GM12865 (cell line): Measurements from ENCODE around the gene APH1B.
"Not testable (repeated sequence)": the region's sequence is repeated elsewhere in the genome, so short reads cannot be mapped to it uniquely, and the experiment has no call there.

Experiments used
- DNase-seq: peaks from one replicate; pipeline ENCODE4 v3.0.0; 2010; ENCODE audit warnings: low read depth
- H3K4me3 ChIP-seq: 2 replicates; pipeline ENCODE4 v1.5.1; 2011; ENCODE audit warnings: mild to moderate bottlenecking, low read depth, low read length, control low read depth
- CTCF ChIP-seq: IDR thresholded peaks from 2 replicates; pipeline ENCODE4 v1.5.1; 2011; ENCODE audit warnings: low read length, control low read depth, low read depth, inconsistent platforms; ENCODE audit not compliant: insufficient read depth; ENCODE audit errors: missing control alignments

The APH1B gene

GRCh38 chr15:63308947-63309346 lies 31.5 kb downstream of the APH1B start:
- no peak for TF ChIP-seq CTCF
- no peak for DNase-seq
- H3K4me3 ChIP-seq = no peak overlapping the region

GRCh38 chr15:63310646-63311045 lies 33.2 kb downstream of the APH1B start:
- DNase-seq = no peak
- H3K4me3 ChIP-seq = no peak overlapping the region
- no peak for TF ChIP-seq CTCF

- no peak for DNase-seq
- no peak overlapping the region for H3K4me3 ChIP-seq
- no peak for TF ChIP-seq CTCF
These were observed 34.9 kb downstream of the APH1B start for GRCh38 chr15:63312286-63312685.

- no peak overlapping the region for H3K4me3 ChIP-seq
- no peak for DNase-seq
- no peak for TF ChIP-seq CTCF
These were observed 36.4 kb downstream of the APH1B start for GRCh38 chr15:63313825-63314224.

GRCh38 chr15:63314409-63314808 lies 37.0 kb downstream of the APH1B start:
- DNase-seq = no peak
- TF ChIP-seq CTCF = no peak

GRCh38 chr15:63318344-63318743 lies 40.9 kb downstream of the APH1B start:
- H3K4me3 ChIP-seq = no peak overlapping the region
- DNase-seq = no peak
- TF ChIP-seq CTCF = no peak

More at GRCh38 chr15:63314409-63314808, 37.0 kb downstream of the APH1B start:
- H3K4me3 ChIP-seq = no peak overlapping the region

GRCh38 chr15:63319065-63319464 lies 41.7 kb downstream of the APH1B start:
- no peak for TF ChIP-seq CTCF
- no peak for DNase-seq

GRCh38 chr15:63320446-63320845 lies 43.0 kb downstream of the APH1B start:
- not testable (repeated sequence) for DNase-seq

More at GRCh38 chr15:63319065-63319464, 41.7 kb downstream of the APH1B start:
- H3K4me3 ChIP-seq = no peak overlapping the region

GRCh38 chr15:63320981-63321380 lies 43.6 kb downstream of the APH1B start:
- DNase-seq, H3K4me3 ChIP-seq: not testable (repeated sequence)

More at GRCh38 chr15:63320446-63320845, 43.0 kb downstream of the APH1B start:
- not testable (repeated sequence) for H3K4me3 ChIP-seq
